ENCODE data around the gene CLCN7. TPM values are rescaled to one million over a fixed set of nuclear protein-coding genes. Genes with fewer than 3 reads are reported as not detected.

CLCN7 gene
- total and polyA plus RNA-seq, 2 of the 13 experiments (the other 11 are each of a cell fraction or from before 2014, with no cell fraction given): 24.6 to 25.1 TPM

DNA sequence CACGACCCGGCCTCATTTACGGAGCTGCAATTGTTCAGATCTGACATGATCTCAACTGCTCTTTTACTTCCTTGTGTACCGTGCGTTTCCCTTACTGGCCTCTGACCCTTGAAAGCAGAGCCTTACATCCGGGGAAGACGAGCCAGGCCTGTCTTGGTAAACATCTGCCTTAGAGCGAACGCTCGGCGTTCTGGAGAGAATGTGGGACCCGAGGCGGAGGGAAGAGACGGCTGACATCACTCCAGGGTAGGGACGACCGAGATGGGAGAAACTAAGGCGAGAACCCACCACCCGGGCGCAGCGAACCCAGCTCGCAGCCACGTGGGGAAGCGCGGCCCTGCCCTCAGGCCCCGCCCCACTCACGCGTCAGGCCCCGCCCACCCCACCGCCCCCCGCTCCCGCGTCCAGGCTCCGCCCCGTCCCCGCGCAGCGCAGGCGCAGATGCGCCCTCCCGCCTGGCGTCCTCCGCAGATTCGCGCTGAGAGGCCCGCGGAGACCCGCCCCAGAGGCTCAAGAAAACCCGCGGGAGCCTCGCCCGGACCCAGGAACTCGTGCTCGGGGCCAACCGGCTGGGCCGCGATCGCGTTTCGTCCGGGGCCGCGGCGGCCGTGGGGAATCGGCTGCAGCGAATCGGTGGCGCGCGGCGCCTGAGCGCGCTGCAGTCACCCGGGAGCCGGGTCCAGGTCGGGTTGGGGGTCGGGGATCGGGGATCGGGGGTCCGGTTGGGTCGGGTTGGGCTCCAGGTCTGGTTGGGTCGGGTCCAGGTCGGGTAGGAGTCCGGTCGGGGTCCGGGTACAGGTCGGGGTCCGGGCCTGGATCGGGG lies 18.3 kb upstream of the CLCN7 start, which contains the start of gene TELO2 (continued):
- TF ChIP-seq, protein P1, sequence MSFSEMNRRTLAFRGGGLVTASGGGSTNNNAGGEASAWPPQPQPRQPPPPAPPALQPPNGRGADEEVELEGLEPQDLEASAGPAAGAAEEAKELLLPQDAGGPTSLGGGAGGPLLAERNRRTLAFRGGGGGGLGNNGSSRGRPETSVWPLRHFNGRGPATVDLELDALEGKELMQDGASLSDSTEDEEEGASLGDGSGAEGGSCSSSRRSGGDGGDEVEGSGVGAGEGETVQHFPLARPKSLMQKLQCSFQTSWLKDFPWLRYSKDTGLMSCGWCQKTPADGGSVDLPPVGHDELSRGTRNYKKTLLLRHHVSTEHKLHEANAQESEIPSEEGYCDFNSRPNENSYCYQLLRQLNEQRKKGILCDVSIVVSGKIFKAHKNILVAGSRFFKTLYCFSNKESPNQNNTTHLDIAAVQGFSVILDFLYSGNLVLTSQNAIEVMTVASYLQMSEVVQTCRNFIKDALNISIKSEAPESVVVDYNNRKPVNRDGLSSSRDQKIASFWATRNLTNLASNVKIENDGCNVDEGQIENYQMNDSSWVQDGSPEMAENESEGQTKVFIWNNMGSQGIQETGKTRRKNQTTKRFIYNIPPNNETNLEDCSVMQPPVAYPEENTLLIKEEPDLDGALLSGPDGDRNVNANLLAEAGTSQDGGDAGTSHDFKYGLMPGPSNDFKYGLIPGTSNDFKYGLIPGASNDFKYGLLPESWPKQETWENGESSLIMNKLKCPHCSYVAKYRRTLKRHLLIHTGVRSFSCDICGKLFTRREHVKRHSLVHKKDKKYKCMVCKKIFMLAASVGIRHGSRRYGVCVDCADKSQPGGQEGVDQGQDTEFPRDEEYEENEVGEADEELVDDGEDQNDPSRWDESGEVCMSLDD (CRISPR knock-in tag; IDR thresholded peaks at IDR 0.05; ENCODE audit: borderline replicate concordance): no peak
- TF ChIP-seq ZBTB20 (CRISPR knock-in tag; IDR thresholded peaks at IDR 0.05; ENCODE audit: borderline replicate concordance, low read depth) (no peak), KIAA2018 (CRISPR knock-in tag; IDR thresholded peaks at IDR 0.05; ENCODE audit: borderline replicate concordance) (no peak), ZNF430 (CRISPR knock-in tag; IDR thresholded peaks at IDR 0.05) (0 out of 2 replicates have a peak, but pooled peaks have one; percentile 24), EZH2 (conservative IDR thresholded peaks at IDR 0.05; ENCODE audit: low read depth, low read length) (no peak), MAX (IDR thresholded peaks at IDR 0.05) (peak; percentile 93), ZNF703 (CRISPR knock-in tag; IDR thresholded peaks at IDR 0.05; ENCODE audit: borderline replicate concordance) (no peak), KDM5B (CRISPR knock-in tag; IDR thresholded peaks at IDR 0.05; ENCODE audit: borderline replicate concordance) (peak; percentile 46; the same call in 1 of the 2 replicates), TGIF2 (CRISPR knock-in tag; IDR thresholded peaks at IDR 0.05) (no peak; the same call in 1 of the 2 replicates), ZNF782 (CRISPR knock-in tag; IDR thresholded peaks at IDR 0.05; ENCODE audit: borderline replicate concordance) (no peak), ZNF232 (CRISPR knock-in tag; IDR thresholded peaks at IDR 0.05; ENCODE audit: borderline replicate concordance) (no peak), REXO4 (CRISPR knock-in tag; IDR thresholded peaks at IDR 0.05; ENCODE audit: borderline replicate concordance) (no peak), KLF12 (CRISPR knock-in tag; IDR thresholded peaks at IDR 0.05; ENCODE audit: borderline replicate concordance) (no peak), SMAD3 (CRISPR knock-in tag; IDR thresholded peaks at IDR 0.05) (no peak), ZFX (CRISPR knock-in tag; IDR thresholded peaks at IDR 0.05; ENCODE audit: low read depth) (peak; percentile 93), ZMYM2 (CRISPR knock-in tag; IDR thresholded peaks at IDR 0.05) (no peak), SAFB2 (CRISPR knock-in tag; IDR thresholded peaks at IDR 0.05; ENCODE audit: borderline replicate concordance, low read depth) (no peak; the same call in 1 of the 2 replicates), ZNF510 (CRISPR knock-in tag; IDR thresholded peaks at IDR 0.05; ENCODE audit: low read depth) (no peak)
